SKM-1 (cell line): ENCODE results near the gene PIGS.

Experiments
- DNase-seq: peaks from one replicate; lab custom pipeline; 2025; ENCODE audit not compliant: unreplicated experiment; lab: John Stamatoyannopoulos, UW

Gene PIGS

GRCh38 chr17:28551421-28552175, 19.7 kb downstream of the PIGS start:
- DNase-seq = no peak

DNA sequence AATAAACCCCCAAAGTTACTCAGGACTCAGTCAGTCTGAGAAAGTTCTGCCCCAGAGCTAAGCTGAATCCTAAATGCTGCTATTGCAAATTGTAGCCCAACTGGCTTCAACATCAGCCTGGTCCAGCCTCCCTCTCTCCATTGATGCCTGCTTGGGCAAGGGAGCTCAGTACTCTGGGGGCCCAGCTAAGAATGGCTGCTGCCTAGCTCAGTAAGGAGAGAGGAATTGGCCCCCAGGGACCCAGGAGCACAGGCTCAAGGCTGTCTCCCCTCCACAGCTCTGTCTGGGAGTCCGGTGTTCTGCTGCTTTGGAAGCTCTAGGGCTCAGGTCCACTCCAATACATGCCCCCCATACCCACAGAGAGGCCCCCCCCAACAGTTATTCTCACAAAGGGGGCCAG, 20.5 kb downstream of the PIGS start:
- DNase-seq = no peak

DNA sequence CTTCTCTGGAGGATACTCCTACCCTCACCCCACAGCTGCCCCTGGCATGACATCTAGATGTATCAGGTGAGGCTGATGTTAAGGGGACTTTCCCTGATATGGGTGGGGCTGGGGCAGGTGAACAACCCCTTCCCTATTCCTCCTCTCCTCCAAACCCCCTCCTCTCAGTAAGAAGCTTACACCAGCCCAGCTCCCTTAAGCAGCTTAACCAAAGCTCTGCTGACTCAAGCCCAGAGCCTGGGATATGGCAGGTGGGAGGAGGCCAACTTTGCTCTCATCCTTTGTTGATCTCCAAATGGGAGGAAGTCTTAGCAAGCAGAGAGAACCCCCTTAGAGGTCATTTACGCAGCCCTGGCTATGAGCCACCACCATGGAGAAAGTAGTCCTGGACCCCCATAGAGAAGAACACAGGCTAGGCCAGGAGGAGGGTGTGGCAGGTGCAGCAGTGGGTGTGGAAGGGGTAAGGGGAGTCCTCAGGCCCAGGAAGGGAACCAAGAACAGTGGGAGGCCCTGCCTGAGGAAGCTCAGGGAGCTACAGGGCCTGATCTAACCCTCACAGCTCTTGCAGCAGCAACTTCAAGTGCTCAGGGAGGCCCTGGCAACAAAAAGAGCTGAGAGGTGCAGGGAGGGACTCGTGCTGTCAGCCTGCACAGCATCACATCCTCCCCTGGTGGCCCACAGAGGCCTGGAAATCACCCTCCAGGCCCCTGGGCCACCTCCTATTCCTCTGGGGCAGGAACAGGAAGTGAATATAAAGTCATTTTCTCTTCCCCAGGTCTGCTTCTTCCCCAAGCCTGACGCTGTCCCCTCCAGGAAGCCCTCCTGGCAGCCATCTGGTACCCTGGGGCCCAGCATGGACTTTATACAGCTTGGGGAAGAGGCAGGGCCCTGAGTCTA, 21.8 kb downstream of the PIGS start:
- no peak for DNase-seq

GRCh38 chr17:28548417-28549130, 22.8 kb downstream of the PIGS start:
- no peak for DNase-seq

GRCh38 chr17:28547623-28548416, 23.5 kb downstream of the PIGS start:
- DNase-seq = peak; percentile 37

DNA sequence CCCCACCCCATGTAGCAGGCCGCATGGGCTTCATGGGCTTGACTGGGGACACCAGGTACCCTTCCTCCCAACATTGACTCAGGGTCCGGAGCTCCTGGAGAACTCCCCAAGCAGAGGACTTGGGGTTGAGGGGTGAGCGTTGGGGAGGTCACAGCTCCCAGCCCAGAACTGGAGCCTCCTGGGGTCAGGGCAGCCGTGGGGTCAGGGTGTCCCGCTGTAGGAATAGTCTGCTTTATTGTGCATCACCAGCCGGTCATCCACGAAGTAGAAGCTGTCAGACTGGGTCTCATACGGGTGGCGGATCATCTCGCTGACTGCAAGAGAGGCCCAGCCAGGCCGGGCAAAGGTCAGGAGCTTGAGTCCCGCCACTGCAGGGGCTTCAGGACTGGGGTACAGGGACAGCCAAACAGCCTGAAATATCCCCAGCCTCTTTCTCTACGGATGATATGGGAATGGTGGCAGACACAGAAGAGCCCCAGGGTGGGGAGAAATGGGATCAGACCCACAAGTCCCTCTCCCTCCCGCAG, 24.2 kb downstream of the PIGS start:
- DNase-seq = no peak

DNA sequence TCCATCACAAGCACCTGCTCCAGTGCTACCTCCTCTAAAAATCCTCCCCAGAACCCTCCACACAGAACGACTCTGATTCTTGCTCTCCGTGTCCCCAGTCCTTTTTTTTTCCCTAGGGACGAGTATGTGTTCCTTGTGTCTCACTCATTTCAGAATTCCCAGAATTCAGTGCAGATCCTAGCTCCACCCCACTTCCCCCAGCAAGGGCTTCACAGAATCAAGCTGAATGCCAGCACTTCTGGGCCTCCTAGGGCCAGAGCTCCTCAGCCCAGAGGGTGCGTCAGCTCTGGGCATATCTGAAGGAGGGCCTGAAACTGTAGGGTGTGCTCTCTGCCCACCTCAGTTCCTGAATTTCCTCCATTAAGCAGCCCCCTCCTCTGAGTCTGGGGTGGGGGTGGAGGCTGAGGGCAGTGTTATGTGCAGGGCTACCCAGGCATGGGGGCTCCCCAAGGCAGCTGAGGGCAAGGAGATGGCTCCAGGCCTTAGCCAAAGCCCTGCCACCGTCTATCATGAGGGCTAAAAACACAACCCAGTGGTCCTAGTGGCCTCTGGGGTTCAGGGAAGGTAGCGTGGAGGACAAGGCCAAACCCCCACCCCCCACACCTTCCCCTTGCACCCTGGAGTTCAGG, 25.4 kb downstream of the PIGS start:
- no peak for DNase-seq

DNA sequence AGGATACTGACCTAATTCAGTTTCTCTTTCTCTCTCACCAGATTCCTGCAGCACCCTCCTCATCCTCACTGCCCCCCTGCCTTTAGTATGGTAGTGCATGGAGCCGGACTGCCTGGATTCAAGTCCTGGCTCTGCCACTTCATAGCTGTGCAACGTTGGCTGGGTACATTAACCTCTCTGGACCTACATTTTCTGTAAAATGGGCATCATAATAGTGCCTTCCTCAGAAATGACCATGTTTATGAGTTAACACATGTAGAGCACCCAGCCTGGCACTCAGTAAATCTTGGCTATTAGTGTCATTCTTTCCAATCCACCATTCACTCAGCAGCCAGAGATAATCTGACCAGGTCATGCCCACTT, 26.2 kb downstream of the PIGS start:
- no peak for DNase-seq

DNA sequence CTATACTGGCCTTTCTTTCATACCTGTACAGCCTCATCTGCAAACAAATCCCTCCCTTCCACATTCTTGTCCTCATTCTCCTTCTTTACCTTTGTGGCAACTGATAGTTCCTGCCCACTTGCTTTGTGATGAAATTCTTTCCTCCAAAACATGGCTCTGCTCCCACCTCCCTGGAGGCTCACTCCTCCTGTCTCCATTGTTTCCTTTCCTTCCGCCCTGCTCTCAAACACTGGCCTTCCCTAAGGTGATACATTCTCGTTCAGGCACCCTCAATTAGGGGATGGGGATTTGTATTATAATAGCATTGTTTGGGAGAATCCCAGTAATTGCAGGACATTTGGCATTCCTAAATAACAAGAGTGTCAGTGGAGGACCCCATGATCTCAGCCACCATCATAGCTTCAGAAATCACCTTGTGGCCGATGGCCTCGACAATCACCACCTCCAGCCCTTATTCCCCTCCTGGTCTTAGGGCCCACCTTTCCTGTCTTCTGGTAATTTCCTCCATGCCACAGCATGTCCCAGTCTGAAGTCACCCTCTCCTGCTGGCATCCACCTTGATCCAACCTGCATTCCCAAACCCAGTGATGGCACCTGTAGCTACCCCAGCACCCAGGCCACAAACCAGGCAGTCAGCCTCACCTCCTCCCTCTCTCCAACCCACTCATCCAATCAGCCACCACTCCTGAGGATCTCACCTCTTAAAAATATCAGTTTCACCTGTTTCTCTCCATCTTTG, 26.8 kb downstream of the PIGS start:
- no peak for DNase-seq

DNA sequence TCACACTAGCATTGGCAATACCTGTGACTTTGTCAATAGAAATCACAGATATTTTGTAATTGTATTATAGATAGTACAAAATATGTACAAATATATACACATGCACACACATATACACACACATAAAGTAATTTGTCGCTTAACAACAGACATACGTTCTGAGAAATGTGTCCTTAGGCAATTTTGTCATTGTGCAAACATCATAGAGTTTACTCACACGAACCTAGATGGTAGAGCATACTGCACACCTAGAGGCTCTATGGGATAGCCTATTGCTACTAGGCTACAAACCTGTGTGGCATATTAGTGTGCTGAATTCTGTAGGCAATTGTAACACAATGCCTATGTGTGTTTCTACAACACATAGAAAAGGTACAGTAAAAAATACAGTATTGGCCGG, 29.9 kb downstream of the PIGS start:
- DNase-seq = no peak

GRCh38 chr17:28540231-28540630, 31.1 kb downstream of the PIGS start:
- no peak for DNase-seq

DNA sequence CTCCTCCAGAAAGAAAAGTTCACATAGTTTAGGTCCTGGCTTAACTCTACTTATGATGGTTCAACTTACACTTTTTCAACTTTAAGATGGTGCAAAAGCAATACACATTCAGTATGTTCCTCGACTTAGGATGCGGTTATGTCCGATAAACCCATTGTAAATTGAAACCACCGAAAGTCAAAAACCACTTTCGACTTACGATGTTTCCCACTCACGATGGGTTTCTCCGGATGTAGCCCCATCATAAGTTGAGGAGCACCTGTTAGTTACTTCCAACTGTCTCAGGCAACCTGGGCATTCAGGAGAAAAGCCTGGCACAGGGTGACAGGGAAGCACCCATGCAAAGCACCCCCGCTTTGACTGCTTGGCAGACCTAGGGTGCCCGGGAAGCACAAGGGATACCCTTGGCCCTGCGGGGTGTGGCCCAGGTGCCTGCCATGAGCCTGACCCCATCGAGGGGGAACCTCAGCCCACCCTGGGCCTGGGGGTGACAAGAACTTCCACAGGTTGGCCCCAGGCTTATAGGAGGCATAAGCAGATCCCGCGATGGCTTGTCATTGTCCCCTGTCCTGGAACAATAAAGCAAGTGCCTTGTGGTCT, 32.9 kb downstream of the PIGS start:
- no peak for DNase-seq

- no peak for DNase-seq
These were observed 34.1 kb downstream of the PIGS start for GRCh38 chr17:28537219-28537610.

GRCh38 chr17:28536532-28537218, 34.6 kb downstream of the PIGS start:
- no peak for DNase-seq

DNA sequence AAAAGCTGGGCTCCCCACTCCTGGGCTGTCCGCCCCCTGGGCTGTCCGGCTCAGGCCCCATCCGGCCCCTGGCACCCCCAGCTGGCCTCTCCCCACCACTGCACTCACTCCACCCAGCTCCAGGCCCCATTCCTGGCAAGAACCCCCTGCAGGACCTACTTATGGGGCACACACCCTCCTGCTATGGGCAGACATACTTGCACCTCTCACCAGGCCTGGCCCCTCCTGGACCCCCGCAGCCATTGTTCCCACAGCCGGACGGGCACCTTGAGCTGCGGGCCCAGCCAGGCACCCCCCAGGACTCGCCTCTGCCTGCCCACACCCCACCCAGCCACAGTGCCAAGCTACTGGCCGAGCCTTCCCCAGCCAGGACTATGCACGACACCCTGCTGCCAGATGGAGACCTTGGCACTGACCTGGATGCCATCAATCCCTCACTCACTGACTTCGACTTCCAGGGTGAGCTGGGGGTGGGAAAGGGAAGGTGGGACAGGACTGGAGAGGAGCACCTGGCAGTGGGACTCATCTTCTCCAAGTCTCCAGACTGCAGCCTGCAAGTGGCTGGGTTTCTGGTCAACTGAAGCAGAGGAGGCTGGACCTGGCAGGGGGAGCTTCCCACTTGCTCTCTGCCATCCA, 36.5 kb downstream of the PIGS start:
- no peak for DNase-seq

DNA sequence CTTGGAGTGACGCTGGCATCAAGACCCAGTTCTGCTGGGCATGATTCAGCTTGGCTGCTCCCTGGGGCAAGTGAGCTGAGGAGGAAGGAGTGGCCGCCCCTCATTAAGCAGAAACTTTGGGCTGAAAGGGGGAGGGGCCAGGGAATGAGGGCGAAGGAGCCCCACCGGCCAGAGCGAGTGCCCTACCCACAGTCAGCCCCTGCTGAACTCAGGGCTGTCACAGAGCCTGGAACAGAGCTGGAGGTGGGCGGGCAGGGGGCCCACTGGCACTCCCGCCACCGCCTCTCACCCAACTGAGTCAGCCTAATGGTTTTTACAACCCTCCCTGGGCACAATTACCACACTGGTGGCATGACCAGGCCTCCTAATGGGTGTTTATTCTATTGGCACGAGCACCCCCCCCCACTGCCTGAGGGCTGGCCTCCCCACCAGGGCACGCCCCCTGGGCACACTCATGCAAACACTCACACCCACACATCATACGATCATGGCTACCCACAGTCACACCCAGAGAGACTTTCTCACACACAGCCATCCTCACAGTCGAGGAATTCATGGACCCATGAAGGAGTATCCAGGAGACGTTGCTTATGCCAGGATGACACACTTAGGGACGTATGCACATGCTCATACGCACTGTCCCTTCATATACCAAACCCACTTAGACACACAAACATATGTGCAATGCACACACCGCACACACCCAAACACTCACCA, 38.1 kb downstream of the PIGS start:
- DNase-seq = no peak
